Measurements from ENCODE around the gene VWA3A. TPM values are rescaled to one million over a fixed set of nuclear protein-coding genes. Genes with fewer than 3 reads are reported as not detected.
A peak's percentile ranks its signal among the peaks of the same experiment; 100 is the strongest.
"Not testable (repeated sequence)": the region's sequence is repeated elsewhere in the genome, so short reads cannot be mapped to it uniquely, and the experiment has no call there.

The VWA3A gene
- total RNA-seq, 2 experiments from 2014 or later: 0.15 to 0.20 TPM

GRCh38 chr16:22152316-22152715 is 60.0 kb downstream of the VWA3A start:
- Mint-ChIP-seq H3K9me3 (no peaks in the 10 kb centered on the region), H3K36me3 (ENCODE audit: low read depth) (no peaks in the 10 kb centered on the region), H3K4me1 (no peaks in the 10 kb centered on the region), H3K27ac (no peak overlapping the region), H3K4me3 (no peak overlapping the region), H3K27me3 (no peaks in the 10 kb centered on the region)
- no peak for DNase-seq
- ChIA-PET CTCF (no interaction called here), POLR2A (no interaction called here)

- H3K27me3 Mint-ChIP-seq: not testable (repeated sequence)
Measured at GRCh38 chr16:22153078-22153477, 60.7 kb downstream of the VWA3A start.

GRCh38 chr16:22161401-22161800 is 69.1 kb downstream of the VWA3A start:
- H3K36me3 Mint-ChIP-seq (ENCODE audit: low read depth): no peaks in the 10 kb centered on the region
- ChIA-PET CTCF (no interaction called here), POLR2A (no interaction called here)
- H3K9me3 Mint-ChIP-seq: peaks cover 5% of the 10 kb centered on the region
- no peak overlapping the region for H3K4me3 Mint-ChIP-seq
- H3K27me3 Mint-ChIP-seq: peaks cover 19% of the 10 kb centered on the region
- H3K4me1 Mint-ChIP-seq: peaks cover 5% of the 10 kb centered on the region
- DNase-seq: no peak
- no peak overlapping the region for H3K27ac Mint-ChIP-seq

More at GRCh38 chr16:22153078-22153477, 60.7 kb downstream of the VWA3A start:
- POLR2A ChIA-PET; DNase-seq; H3K27ac Mint-ChIP-seq; H3K4me3 Mint-ChIP-seq; H3K4me1 Mint-ChIP-seq; H3K9me3 Mint-ChIP-seq; H3K36me3 Mint-ChIP-seq (ENCODE audit: low read depth): not testable (repeated sequence)
- CTCF ChIA-PET: interaction anchor here (1.2 kb wide), 1 partner anchor 10 kb away, joined by 3 read pairs; no protein-coding TSS in a partner anchor

GRCh38 chr16:22161999-22162655 is 69.8 kb downstream of the VWA3A start, which contains the start of gene SDR42E2:
Gene SDR42E2, plus strand, starts transcription at chr16:22162506. Its CDS starts 3,077 bp downstream, at chr16:22165583.
- peaks cover 5% of the 10 kb centered on the region for H3K9me3 Mint-ChIP-seq
- ChIA-PET CTCF (no interaction called here), POLR2A (no interaction called here)
- H3K4me3 Mint-ChIP-seq: no peak within 1 kb of the TSS
- DNase-seq: peak; percentile 29
- peaks cover 5% of the 10 kb centered on the region for H3K4me1 Mint-ChIP-seq
- H3K27ac Mint-ChIP-seq: peak within 1 kb of the TSS; percentile 60
- H3K27me3 Mint-ChIP-seq: peaks cover 19% of the 10 kb centered on the region
- no peaks in the 10 kb centered on the region for H3K36me3 Mint-ChIP-seq (ENCODE audit: low read depth)

- ChIA-PET POLR2A (no interaction called here), CTCF (no interaction called here)
- Mint-ChIP-seq H3K27me3 (peaks cover 19% of the 10 kb centered on the region), H3K36me3 (ENCODE audit: low read depth) (no peaks in the 10 kb centered on the region), H3K4me1 (peaks cover 5% of the 10 kb centered on the region), H3K27ac (peak overlapping the region; percentile 60), H3K4me3 (no peak overlapping the region), H3K9me3 (peaks cover 5% of the 10 kb centered on the region)
- DNase-seq: no peak
Measured at GRCh38 chr16:22162656-22163009, 70.3 kb downstream of the VWA3A start.

- CTCF ChIA-PET: no interaction called here
- no peak overlapping the region for H3K27ac Mint-ChIP-seq
- no peak for DNase-seq
- H3K36me3 Mint-ChIP-seq (ENCODE audit: low read depth): no peaks in the 10 kb centered on the region
- POLR2A ChIA-PET: no interaction called here
- H3K4me1 Mint-ChIP-seq: peaks cover 5% of the 10 kb centered on the region
- H3K4me3 Mint-ChIP-seq: no peak overlapping the region
- H3K9me3 Mint-ChIP-seq: peaks cover 5% of the 10 kb centered on the region
- H3K27me3 Mint-ChIP-seq: peaks cover 18% of the 10 kb centered on the region
Measured at GRCh38 chr16:22163806-22164205, 71.5 kb downstream of the VWA3A start.

- Mint-ChIP-seq H3K36me3 (ENCODE audit: low read depth) (no peaks in the 10 kb centered on the region), H3K27ac (no peak overlapping the region), H3K9me3 (peaks cover 5% of the 10 kb centered on the region), H3K4me3 (no peak overlapping the region), H3K27me3 (peaks cover 16% of the 10 kb centered on the region), H3K4me1 (peaks cover 5% of the 10 kb centered on the region)
- ChIA-PET POLR2A (no interaction called here), CTCF (interaction anchor here (3.3 kb wide), 1 partner anchor 24 kb away, joined by 10 read pairs; no protein-coding TSS in a partner anchor)
- DNase-seq: no peak
Measured at GRCh38 chr16:22164482-22164881, 72.1 kb downstream of the VWA3A start.

GRCh38 chr16:22165508-22166285 is 73.4 kb downstream of the VWA3A start:
- POLR2A ChIA-PET: no interaction called here
- no peaks in the 10 kb centered on the region for H3K36me3 Mint-ChIP-seq (ENCODE audit: low read depth)
- no peak for DNase-seq
- H3K27ac Mint-ChIP-seq: no peak overlapping the region
- no peak overlapping the region for H3K4me3 Mint-ChIP-seq
- H3K4me1 Mint-ChIP-seq: peaks cover 5% of the 10 kb centered on the region
- H3K27me3 Mint-ChIP-seq: peaks cover 9% of the 10 kb centered on the region
- CTCF ChIA-PET: interaction anchor here (1.0 to 3.3 kb wide), 2 partner anchors 9 to 23 kb away, joined by 5 to 10 read pairs; no protein-coding TSS in a partner anchor
- peaks cover 5% of the 10 kb centered on the region for H3K9me3 Mint-ChIP-seq

GRCh38 chr16:22171953-22172352 is 79.6 kb downstream of the VWA3A start:
- Mint-ChIP-seq H3K27me3 (no peaks in the 10 kb centered on the region), H3K9me3 (no peaks in the 10 kb centered on the region), H3K27ac (no peak overlapping the region), H3K36me3 (ENCODE audit: low read depth) (no peaks in the 10 kb centered on the region), H3K4me1 (no peaks in the 10 kb centered on the region), H3K4me3 (no peak overlapping the region)
- DNase-seq: no peak
- ChIA-PET POLR2A (no interaction called here), CTCF (no interaction called here)

- H3K4me1 Mint-ChIP-seq; H3K27me3 Mint-ChIP-seq; H3K9me3 Mint-ChIP-seq; DNase-seq; CTCF ChIA-PET; H3K36me3 Mint-ChIP-seq (ENCODE audit: low read depth); H3K27ac Mint-ChIP-seq; H3K4me3 Mint-ChIP-seq: not testable (repeated sequence)
- POLR2A ChIA-PET: interaction anchor here (0.7 kb wide), 1 partner anchor 182 kb away, joined by 3 read pairs; no protein-coding TSS in a partner anchor
Measured at GRCh38 chr16:22172642-22173041, 80.3 kb downstream of the VWA3A start.

- ChIA-PET CTCF (interaction anchor here (0.6 to 1.5 kb wide), 3 partner anchors 9 to 38 kb away, joined by 3 to 5 read pairs (median 5); no protein-coding TSS in a partner anchor), POLR2A (no interaction called here)
- no peaks in the 10 kb centered on the region for H3K9me3 Mint-ChIP-seq
- H3K27ac Mint-ChIP-seq: no peak overlapping the region
- H3K36me3 Mint-ChIP-seq (ENCODE audit: low read depth): no peaks in the 10 kb centered on the region
- H3K27me3 Mint-ChIP-seq: no peaks in the 10 kb centered on the region
- H3K4me3 Mint-ChIP-seq: no peak overlapping the region
- H3K4me1 Mint-ChIP-seq: no peaks in the 10 kb centered on the region
- no peak for DNase-seq
Measured at GRCh38 chr16:22174642-22175041, 82.3 kb downstream of the VWA3A start.

GRCh38 chr16:22177968-22178930 is 85.9 kb downstream of the VWA3A start:
- no peak for DNase-seq
- Mint-ChIP-seq H3K36me3 (ENCODE audit: low read depth) (no peaks in the 10 kb centered on the region), H3K27me3 (no peaks in the 10 kb centered on the region), H3K4me3 (no peak overlapping the region), H3K9me3 (no peaks in the 10 kb centered on the region), H3K27ac (no peak overlapping the region), H3K4me1 (no peaks in the 10 kb centered on the region)
- ChIA-PET CTCF (interaction anchor here (1.0 kb wide), 1 partner anchor 13 kb away, joined by 4 read pairs; no protein-coding TSS in a partner anchor), POLR2A (no interaction called here)

- H3K36me3 Mint-ChIP-seq (ENCODE audit: low read depth): no peaks in the 10 kb centered on the region
- ChIA-PET POLR2A (no interaction called here), CTCF (no interaction called here)
- no peaks in the 10 kb centered on the region for H3K4me1 Mint-ChIP-seq
- no peak for DNase-seq
- H3K9me3 Mint-ChIP-seq: no peaks in the 10 kb centered on the region
- H3K27ac Mint-ChIP-seq: no peak overlapping the region
- no peaks in the 10 kb centered on the region for H3K27me3 Mint-ChIP-seq
- no peak overlapping the region for H3K4me3 Mint-ChIP-seq
Measured at GRCh38 chr16:22181426-22181825, 89.1 kb downstream of the VWA3A start.
